Endothelial cell of umbilical vein (primary cell): Measurements from ENCODE around the gene SELENOV. TPM values are rescaled to one million over a fixed set of nuclear protein-coding genes. Genes with fewer than 3 reads are reported as not detected.
A peak's percentile ranks its signal among the peaks of the same experiment; 100 is the strongest.

ENCODE experiments used
- BruUV-seq: library from RNA; stranded (reverse); fragments of 400-500 nt; replicated peaks from 2 replicates; lab custom pipeline; 2021; lab: Mats Ljungman, UMichigan
- CTCF ChIA-PET: fragments of 300-600, 350-600 bp; sonication (Branson Sonifier 250); formaldehyde crosslinking; loops from one replicate; lab custom pipeline; 2021; ENCODE audit warnings: antibody characterized with exemption, inconsistent platforms; lab: Charles Lee
- POLR2A ChIA-PET: fragments of 300-600, 350-600 bp; sonication (Branson Sonifier 250); formaldehyde crosslinking; loops from one replicate; lab custom pipeline; 2021; ENCODE audit warnings: antibody characterized with exemption, inconsistent platforms; lab: Charles Lee
- DNase-seq: peaks from one replicate; pipeline ENCODE4 v3.0.0-alpha.2; 2011; ENCODE audit warnings: low read depth, low spot score
- FAIRE-seq: peaks from 2 replicates; lab custom pipeline; 2011; peaks lifted over from hg19 to GRCh38; lab: Jason Lieb, UNC
- H2AFZ ChIP-seq: 2 replicates; pipeline ENCODE4 v1.6.0; 2012; ENCODE audit warnings: low read depth, low read length, control low read depth, inconsistent platforms
- H3K27ac ChIP-seq: 2 replicates; pipeline ENCODE4 v1.5.1; 2011; ENCODE audit warnings: low read depth, mild to moderate bottlenecking, control low read depth, low read length, moderate library complexity; ENCODE audit not compliant: insufficient read depth
- H3K27me3 ChIP-seq, 2 experiments: 2 replicates each; pipeline versions ENCODE4 v1.6.0 to v1.6.1; 2011; ENCODE audit warnings: low read length in 2 of 2, mixed read lengths in 1 of 2; ENCODE audit not compliant: control insufficient read depth in 2 of 2, insufficient read depth in 2 of 2
- H3K36me3 ChIP-seq, 2 experiments: 2 replicates in 1 of 2; 3 replicates in 1 of 2; pipeline ENCODE4 v1.5.1; 2011; ENCODE audit warnings: low read length in 2 of 2, mild to moderate bottlenecking in 1 of 2, moderate library complexity in 1 of 2; ENCODE audit not compliant: control insufficient read depth in 2 of 2, insufficient read depth in 2 of 2; ENCODE audit errors: extremely low read depth in 1 of 2
- H3K4me1 ChIP-seq: 3 replicates; pipeline ENCODE4 v1.5.1; 2011; ENCODE audit warnings: mild to moderate bottlenecking, low read length; ENCODE audit not compliant: control insufficient read depth, insufficient read depth; ENCODE audit errors: extremely low read depth
- H3K4me2 ChIP-seq: 2 replicates; pipeline ENCODE4 v1.6.1; 2011; ENCODE audit warnings: low read length, control low read depth, mixed read lengths; ENCODE audit not compliant: insufficient read depth
- H3K4me3 ChIP-seq, 3 experiments: fragments of 200-600 bp in 1 of 3; sonication (generic), shearing (Covaris generic) in 1 of 3; replicated peaks in 1 of 3; 2 replicates each; pipeline ENCODE4 v1.5.1; 2011 to 2016; ENCODE audit warnings: control low read depth in 3 of 3, low read length in 3 of 3, mild to moderate bottlenecking in 2 of 3, inconsistent platforms in 1 of 3, low read depth in 1 of 3, moderate library complexity in 1 of 3; ENCODE audit not compliant: insufficient read depth in 1 of 3
- H3K79me2 ChIP-seq: 2 replicates; pipeline ENCODE4 v1.6.0; 2012; ENCODE audit warnings: low read length, inconsistent platforms; ENCODE audit not compliant: control insufficient read depth, insufficient read depth
- H3K9ac ChIP-seq: replicated peaks from 2 replicates; pipeline ENCODE3; 2011; ENCODE audit warnings: low read length, control low read depth; ENCODE audit not compliant: insufficient read depth; ENCODE audit errors: extremely low read depth
- H3K9me1 ChIP-seq: replicated peaks from 3 replicates; pipeline ENCODE4 v1.6.0; 2011; ENCODE audit warnings: mild to moderate bottlenecking, low read length; ENCODE audit not compliant: control insufficient read depth, insufficient read depth; ENCODE audit errors: extremely low read depth
- H3K9me3 ChIP-seq: replicated peaks from 2 replicates; pipeline ENCODE4 v1.5.1; 2012; ENCODE audit warnings: low read length, inconsistent platforms; ENCODE audit not compliant: control insufficient read depth, insufficient read depth
- H4K20me1 ChIP-seq: replicated peaks from 2 replicates; pipeline ENCODE3; 2011; ENCODE audit warnings: mild to moderate bottlenecking, low read length; ENCODE audit not compliant: control insufficient read depth, insufficient read depth; ENCODE audit errors: extremely low read depth
- CTCF ChIP-seq, 2 donors: IDR thresholded peaks; 1 replicate in 1 of 2; 2 replicates in 1 of 2; pipeline ENCODE4 v1.5.1; 2011; ENCODE audit warnings: low read length in 2 of 2, mild to moderate bottlenecking in 2 of 2, moderate library complexity in 2 of 2, control low read depth in 1 of 2, inconsistent platforms in 1 of 2, low read depth in 1 of 2; ENCODE audit not compliant: insufficient read depth in 1 of 2; ENCODE audit errors: extremely low read depth in 1 of 2
- FOS ChIP-seq: IDR thresholded peaks from 2 replicates; pipeline ENCODE4 v1.6.1; 2011; ENCODE audit warnings: mild to moderate bottlenecking, low read length, moderate library complexity, borderline replicate concordance; ENCODE audit not compliant: insufficient read depth
- MAX ChIP-seq: IDR thresholded peaks from 2 replicates; pipeline ENCODE4 v1.6.1; 2011; ENCODE audit not compliant: insufficient read depth, insufficient read length
- MYC ChIP-seq: IDR thresholded peaks from one replicate; pipeline ENCODE4 v1.6.1; 2011; ENCODE audit warnings: mild to moderate bottlenecking, low read depth, low read length
- POLR2A ChIP-seq: IDR thresholded peaks from 2 replicates; pipeline ENCODE4 v1.6.1; 2012; ENCODE audit warnings: low read depth, mild to moderate bottlenecking, control low read depth, low read length
- POLR2AphosphoS5 ChIP-seq: IDR thresholded peaks from 2 replicates; pipeline ENCODE4 v1.6.1; 2012; ENCODE audit warnings: low read depth, mild to moderate bottlenecking, control low read depth, low read length, moderate library complexity; ENCODE audit not compliant: insufficient read depth
- dilution Hi-C: fragments of 300-500 bp; cut with MboI; formaldehyde crosslinking; loops from one replicate; pipeline ENCODE4 v1.15.0; 2019; ENCODE audit warnings: low sequenced_read_pairs; ENCODE audit not compliant: extremely low pct_ligation_motif_present
- intact Hi-C: fragments of 100-400 bp; cut with micrococcal nuclease; formaldehyde crosslinking; loops from one replicate; pipeline ENCODE4 v1.10.0; 2022
- polyA plus RNA-seq, 4 experiments: library from polyadenylated mRNA; depleted of rRNA in 3 of 4; stranded (reverse) in 3 of 4; unstranded in 1 of 4; fragments of >200 nt; gene quantifications; 2 replicates each; pipeline versions ENCODE4 v1.2.1 to v1.2.3, GENCODE V29; 2011 to 2012; ENCODE audit warnings: missing spikeins in 1 of 4
- total RNA-seq: library from RNA; stranded (reverse); gene quantifications from 2 replicates; pipeline ENCODE4 v1.2.3, GENCODE V29; 2021

Gene SELENOV
- total and polyA plus RNA-seq, 2 donors (not counting 3 experiments of a cell fraction or from before 2014, with no cell fraction given) = not detected

- POLR2A ChIA-PET = interaction anchor here (0.6 kb wide), 1 partner anchor 90 kb away, joined by 3 read pairs; no protein-coding TSS in a partner anchor
- Histone ChIP-seq H3K79me2 (peaks cover 11% of the 10 kb centered on the region), H3K4me1 (peaks cover 25% of the 10 kb centered on the region), H3K9ac (peak within 1 kb of the TSS; percentile 82), H3K27ac (peak within 1 kb of the TSS; percentile 69), H2AFZ (peak within 1 kb of the TSS; percentile 73), H4K20me1 (peaks cover 4% of the 10 kb centered on the region), H3K27me3 (no peaks in the 10 kb centered on the region), H3K9me3 (no peaks in the 10 kb centered on the region), H3K36me3 (no peaks in the 10 kb centered on the region), H3K9me1 (no peaks in the 10 kb centered on the region), H3K4me3 (peak within 1 kb of the TSS; percentile 53 to 89 (median 89)), H3K4me2 (peak within 1 kb of the TSS; percentile 91)
- FAIRE-seq = peak; percentile 78
- peak; percentile 96 for DNase-seq
- TF ChIP-seq MAX (no peak), CTCF (IDR thresholded peaks at IDR 0.05; ENCODE audit: extremely low read depth in 1 of 2, insufficient read depth in 1 of 2, low read depth in 1 of 2, low read length in 2 of 2) (peak; percentile 73 to 88), FOS (peak; percentile 8), POLR2AphosphoS5 (peak; percentile 88), POLR2A (peak; percentile 89), MYC (no peak)
- intact Hi-C loops = loop anchor here (10.0 kb wide), 2 partner anchors 95 to 415 kb away; partner anchors contain the start of genes PAK4 and SUPT5H
- BruUV-seq = TSS peak; percentile 53
- dilution Hi-C loops = no loop called here
- CTCF ChIA-PET = interaction anchor here (0.6 to 2.1 kb wide), 6 partner anchors 10 to 142 kb away, joined by 3 to 8 read pairs (median 6); no protein-coding TSS in a partner anchor
Measured at GRCh38 chr19:39539518-39540332, 24.8 kb downstream of the SELENOV start, which contains the start of gene EID2. Gene EID2, minus strand, starts transcription at chr19:39540161. Its CDS starts 82 bp downstream, at chr19:39540079.
